Ishikawa (cell line): ENCODE results near the gene ANKRD24.

Source experiments
- CEBPB ChIP-seq: IDR thresholded peaks from 2 replicates; pipeline ENCODE4 v1.6.1; 2012
- NFIC ChIP-seq: IDR thresholded peaks from 2 replicates; pipeline ENCODE4 v1.6.1; 2012
- TAF1 ChIP-seq: IDR thresholded peaks from 2 replicates; pipeline ENCODE4 v1.6.1; 2012; ENCODE audit warnings: low read depth, mild to moderate bottlenecking
- YY1 ChIP-seq: IDR thresholded peaks from 2 replicates; pipeline ENCODE4 v1.6.1; 2012; ENCODE audit warnings: low read depth
- TF ChIP-seq, protein P1 (sequence below): IDR thresholded peaks from 2 replicates; pipeline ENCODE4 v1.6.1; 2012; ENCODE audit warnings: low read depth, mild to moderate bottlenecking

DNA sequence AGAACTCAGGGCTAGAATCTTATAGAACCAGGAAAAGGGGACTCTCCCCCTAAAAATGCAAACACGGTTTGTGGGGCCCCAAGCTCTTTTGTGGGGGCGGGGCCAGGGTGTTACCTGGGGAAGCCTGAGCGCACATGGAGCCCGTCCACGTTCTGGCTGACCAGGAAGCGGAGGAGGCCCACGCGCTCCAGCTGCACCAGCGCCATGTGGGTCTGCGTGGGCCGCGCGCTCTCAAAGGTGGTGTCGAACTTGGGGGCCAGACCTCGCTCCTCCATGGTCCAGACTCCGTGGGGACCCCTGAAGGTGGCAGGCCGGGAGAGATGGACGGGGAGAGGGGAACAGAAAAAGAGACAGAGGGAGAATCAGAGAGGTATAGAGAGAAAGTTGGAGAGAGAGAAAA is 3.5 kb upstream of the ANKRD24 start:
- TF ChIP-seq YY1 (no peak), TAF1 (no peak), NFIC (no peak), CEBPB (no peak)
- TF ChIP-seq, protein P1, sequence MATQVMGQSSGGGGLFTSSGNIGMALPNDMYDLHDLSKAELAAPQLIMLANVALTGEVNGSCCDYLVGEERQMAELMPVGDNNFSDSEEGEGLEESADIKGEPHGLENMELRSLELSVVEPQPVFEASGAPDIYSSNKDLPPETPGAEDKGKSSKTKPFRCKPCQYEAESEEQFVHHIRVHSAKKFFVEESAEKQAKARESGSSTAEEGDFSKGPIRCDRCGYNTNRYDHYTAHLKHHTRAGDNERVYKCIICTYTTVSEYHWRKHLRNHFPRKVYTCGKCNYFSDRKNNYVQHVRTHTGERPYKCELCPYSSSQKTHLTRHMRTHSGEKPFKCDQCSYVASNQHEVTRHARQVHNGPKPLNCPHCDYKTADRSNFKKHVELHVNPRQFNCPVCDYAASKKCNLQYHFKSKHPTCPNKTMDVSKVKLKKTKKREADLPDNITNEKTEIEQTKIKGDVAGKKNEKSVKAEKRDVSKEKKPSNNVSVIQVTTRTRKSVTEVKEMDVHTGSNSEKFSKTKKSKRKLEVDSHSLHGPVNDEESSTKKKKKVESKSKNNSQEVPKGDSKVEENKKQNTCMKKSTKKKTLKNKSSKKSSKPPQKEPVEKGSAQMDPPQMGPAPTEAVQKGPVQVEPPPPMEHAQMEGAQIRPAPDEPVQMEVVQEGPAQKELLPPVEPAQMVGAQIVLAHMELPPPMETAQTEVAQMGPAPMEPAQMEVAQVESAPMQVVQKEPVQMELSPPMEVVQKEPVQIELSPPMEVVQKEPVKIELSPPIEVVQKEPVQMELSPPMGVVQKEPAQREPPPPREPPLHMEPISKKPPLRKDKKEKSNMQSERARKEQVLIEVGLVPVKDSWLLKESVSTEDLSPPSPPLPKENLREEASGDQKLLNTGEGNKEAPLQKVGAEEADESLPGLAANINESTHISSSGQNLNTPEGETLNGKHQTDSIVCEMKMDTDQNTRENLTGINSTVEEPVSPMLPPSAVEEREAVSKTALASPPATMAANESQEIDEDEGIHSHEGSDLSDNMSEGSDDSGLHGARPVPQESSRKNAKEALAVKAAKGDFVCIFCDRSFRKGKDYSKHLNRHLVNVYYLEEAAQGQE = no peak
